ENCODE results near the gene BBIP1. TPM values are rescaled to one million over a fixed set of nuclear protein-coding genes. Genes with fewer than 3 reads are reported as not detected.

The BBIP1 gene
- total and polyA plus RNA-seq, 10 of the 15 experiments (the other 5 are each of a cell fraction or from before 2014, with no cell fraction given), result 13.8 to 40.8 (median 31.3) TPM

DNA sequence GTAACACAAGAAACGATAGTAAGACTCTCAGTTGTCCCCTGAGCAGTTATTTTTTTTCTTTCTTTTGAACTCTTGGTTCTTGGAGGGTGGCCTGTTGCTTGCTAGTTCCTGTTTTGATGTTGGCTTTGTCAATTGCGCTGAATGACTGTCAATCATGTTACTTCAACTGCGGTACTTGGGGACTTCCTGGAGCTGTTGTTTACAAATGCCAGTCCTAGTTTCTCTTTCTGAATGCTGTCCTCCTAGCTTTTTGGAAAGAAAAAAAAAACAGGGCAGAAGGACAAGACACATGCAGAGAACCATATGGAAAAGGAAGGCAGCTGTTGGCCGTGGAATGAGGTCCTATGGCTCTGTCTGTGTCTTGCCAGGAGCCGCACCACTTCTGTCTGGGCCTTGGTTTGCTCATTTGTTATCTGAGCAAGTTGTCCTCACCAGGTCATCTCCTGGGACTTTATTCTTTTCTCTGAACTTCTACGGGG, 54.3 kb downstream of the BBIP1 start:
- peak overlapping the region; percentile 80 for H3K9ac ChIP-seq (ENCODE audit: control insufficient read depth, insufficient read depth, low read length)
- BruUV-seq (replicated peaks), result no TSS peak
- peak; percentile 97 for DNase-seq (ENCODE audit: low read depth, low spot score)
- TF ChIP-seq BMI1 (IDR thresholded peaks at IDR 0.05; ENCODE audit: borderline replicate concordance) (no peak; the same call in 1 of the 2 replicates), MEF2A (IDR thresholded peaks at IDR 0.05; ENCODE audit: insufficient read depth, low read depth, low read length) (peak; percentile 32; the same call in 1 of the 2 replicates), CHD2 (IDR thresholded peaks at IDR 0.05; ENCODE audit: borderline replicate concordance, low read depth, low read length) (peak; percentile 65; the same call in 1 of the 2 replicates), SREBF2 (IDR thresholded peaks at IDR 0.05; ENCODE audit: low read length) (no peak), KLF5 (IDR thresholded peaks at IDR 0.05; ENCODE audit: partially characterized antibody) (peak; percentile 93), ZNF622 (IDR thresholded peaks at IDR 0.05) (no peak), ZNF217 (IDR thresholded peaks at IDR 0.05) (no peak), ZNF274 (IDR thresholded peaks at IDR 0.05; ENCODE audit: insufficient read depth, insufficient read length) (no peak), NFYA (IDR thresholded peaks at IDR 0.05; ENCODE audit: borderline replicate concordance, low read depth, low read length) (peak; percentile 26; the same call in 1 of the 2 replicates), MYB (IDR thresholded peaks at IDR 0.05; ENCODE audit: borderline replicate concordance, low read depth, low read length) (no peak), JUNB (IDR thresholded peaks at IDR 0.05) (no peak; the same call in 1 of the 2 replicates), TARDBP (IDR thresholded peaks at IDR 0.05; ENCODE audit: borderline replicate concordance) (no peak), RAD51 (IDR thresholded peaks at IDR 0.05) (0 out of 2 replicates have a peak, but pooled peaks have one; percentile 45), TCF3 (IDR thresholded peaks at IDR 0.05; ENCODE audit: borderline replicate concordance, insufficient read depth, low read depth, low read length) (no peak), FOXM1 (IDR thresholded peaks at IDR 0.05; ENCODE audit: low read depth, low read length) (peak; percentile 37; the same call in 1 of the 2 replicates), SMAD5 (IDR thresholded peaks at IDR 0.05; ENCODE audit: low read depth) (no peak)
- TF ChIP-seq, protein P1, sequence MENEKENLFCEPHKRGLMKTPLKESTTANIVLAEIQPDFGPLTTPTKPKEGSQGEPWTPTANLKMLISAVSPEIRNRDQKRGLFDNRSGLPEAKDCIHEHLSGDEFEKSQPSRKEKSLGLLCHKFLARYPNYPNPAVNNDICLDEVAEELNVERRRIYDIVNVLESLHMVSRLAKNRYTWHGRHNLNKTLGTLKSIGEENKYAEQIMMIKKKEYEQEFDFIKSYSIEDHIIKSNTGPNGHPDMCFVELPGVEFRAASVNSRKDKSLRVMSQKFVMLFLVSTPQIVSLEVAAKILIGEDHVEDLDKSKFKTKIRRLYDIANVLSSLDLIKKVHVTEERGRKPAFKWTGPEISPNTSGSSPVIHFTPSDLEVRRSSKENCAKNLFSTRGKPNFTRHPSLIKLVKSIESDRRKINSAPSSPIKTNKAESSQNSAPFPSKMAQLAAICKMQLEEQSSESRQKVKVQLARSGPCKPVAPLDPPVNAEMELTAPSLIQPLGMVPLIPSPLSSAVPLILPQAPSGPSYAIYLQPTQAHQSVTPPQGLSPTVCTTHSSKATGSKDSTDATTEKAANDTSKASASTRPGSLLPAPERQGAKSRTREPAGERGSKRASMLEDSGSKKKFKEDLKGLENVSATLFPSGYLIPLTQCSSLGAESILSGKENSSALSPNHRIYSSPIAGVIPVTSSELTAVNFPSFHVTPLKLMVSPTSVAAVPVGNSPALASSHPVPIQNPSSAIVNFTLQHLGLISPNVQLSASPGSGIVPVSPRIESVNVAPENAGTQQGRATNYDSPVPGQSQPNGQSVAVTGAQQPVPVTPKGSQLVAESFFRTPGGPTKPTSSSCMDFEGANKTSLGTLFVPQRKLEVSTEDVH (IDR thresholded peaks at IDR 0.05; ENCODE audit: low read depth, partially characterized antibody), result no peak
- TF ChIP-seq, protein P2, sequence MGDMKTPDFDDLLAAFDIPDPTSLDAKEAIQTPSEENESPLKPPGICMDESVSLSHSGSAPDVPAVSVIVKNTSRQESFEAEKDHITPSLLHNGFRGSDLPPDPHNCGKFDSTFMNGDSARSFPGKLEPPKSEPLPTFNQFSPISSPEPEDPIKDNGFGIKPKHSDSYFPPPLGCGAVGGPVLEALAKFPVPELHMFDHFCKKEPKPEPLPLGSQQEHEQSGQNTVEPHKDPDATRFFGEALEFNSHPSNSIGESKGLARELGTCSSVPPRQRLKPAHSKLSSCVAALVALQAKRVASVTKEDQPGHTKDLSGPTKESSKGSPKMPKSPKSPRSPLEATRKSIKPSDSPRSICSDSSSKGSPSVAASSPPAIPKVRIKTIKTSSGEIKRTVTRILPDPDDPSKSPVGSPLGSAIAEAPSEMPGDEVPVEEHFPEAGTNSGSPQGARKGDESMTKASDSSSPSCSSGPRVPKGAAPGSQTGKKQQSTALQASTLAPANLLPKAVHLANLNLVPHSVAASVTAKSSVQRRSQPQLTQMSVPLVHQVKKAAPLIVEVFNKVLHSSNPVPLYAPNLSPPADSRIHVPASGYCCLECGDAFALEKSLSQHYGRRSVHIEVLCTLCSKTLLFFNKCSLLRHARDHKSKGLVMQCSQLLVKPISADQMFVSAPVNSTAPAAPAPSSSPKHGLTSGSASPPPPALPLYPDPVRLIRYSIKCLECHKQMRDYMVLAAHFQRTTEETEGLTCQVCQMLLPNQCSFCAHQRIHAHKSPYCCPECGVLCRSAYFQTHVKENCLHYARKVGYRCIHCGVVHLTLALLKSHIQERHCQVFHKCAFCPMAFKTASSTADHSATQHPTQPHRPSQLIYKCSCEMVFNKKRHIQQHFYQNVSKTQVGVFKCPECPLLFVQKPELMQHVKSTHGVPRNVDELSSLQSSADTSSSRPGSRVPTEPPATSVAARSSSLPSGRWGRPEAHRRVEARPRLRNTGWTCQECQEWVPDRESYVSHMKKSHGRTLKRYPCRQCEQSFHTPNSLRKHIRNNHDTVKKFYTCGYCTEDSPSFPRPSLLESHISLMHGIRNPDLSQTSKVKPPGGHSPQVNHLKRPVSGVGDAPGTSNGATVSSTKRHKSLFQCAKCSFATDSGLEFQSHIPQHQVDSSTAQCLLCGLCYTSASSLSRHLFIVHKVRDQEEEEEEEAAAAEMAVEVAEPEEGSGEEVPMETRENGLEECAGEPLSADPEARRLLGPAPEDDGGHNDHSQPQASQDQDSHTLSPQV (IDR thresholded peaks at IDR 0.05), result no peak

More for the DNA sequence above, 54.3 kb downstream of the BBIP1 start:
- Histone ChIP-seq H2AFZ (ENCODE audit: control insufficient read depth, low read depth, low read length) (peak overlapping the region; percentile 43), H3K4me3 (peak overlapping the region; percentile 62; the same call in 1 of the 2 replicates), H3K9me3 (replicated peaks; ENCODE audit: control insufficient read depth, insufficient read depth, low read length) (no peaks in the 10 kb centered on the region), H3K36me3 (ENCODE audit: control insufficient read depth in 2 of 2, insufficient read depth in 2 of 2, low read length in 1 of 2) (no peaks in the 10 kb centered on the region), H3K27me3 (replicated peaks in 1 of 2; ENCODE audit: control insufficient read depth in 2 of 2, insufficient read depth in 2 of 2, low read length in 1 of 2) (no peaks in the 10 kb centered on the region), H4K20me1 (ENCODE audit: control insufficient read depth, insufficient read depth) (no peaks in the 10 kb centered on the region), H3K27ac (ENCODE audit: control insufficient read depth, insufficient read depth) (peak overlapping the region; percentile 99), H3K4me2 (ENCODE audit: control insufficient read depth, insufficient read depth) (peak overlapping the region; percentile 91), H3K79me2 (ENCODE audit: control insufficient read depth, insufficient read depth, low read length) (peaks cover 7% of the 10 kb centered on the region), H3K4me1 (ENCODE audit: control insufficient read depth, insufficient read depth, low read length) (peaks cover 93% of the 10 kb centered on the region)
- ChIA-PET RAD21 (ENCODE audit: unreplicated experiment) (interaction anchor here (0.7 to 5.3 kb wide), 15 partner anchors 9 to 104 kb away, joined by 3 to 138 read pairs (median 6); partner anchors contain the start of genes BBIP1 and SHOC2), POLR2A (interaction anchor here (0.7 to 5.2 kb wide), 21 partner anchors 12 to 560 kb away, joined by 3 to 78 read pairs (median 4); no protein-coding TSS in a partner anchor), SMC1A (ENCODE audit: uncharacterized antibody, unreplicated experiment) (interaction anchor here (0.7 to 5.1 kb wide), 21 partner anchors 8 to 368 kb away, joined by 3 to 139 read pairs (median 4); no protein-coding TSS in a partner anchor), CTCF (interaction anchor here (0.6 to 5.2 kb wide), 6 partner anchors 9 to 61 kb away, joined by 3 to 53 read pairs (median 4); no protein-coding TSS in a partner anchor)
- FAIRE-seq (peak; percentile 83), ATAC-seq (peak; percentile 61)
- intact Hi-C loops (cut with micrococcal nuclease; ENCODE audit: unreplicated experiment) (loop anchor here (1.0 to 5.0 kb wide), 3 partner anchors 21 to 787 kb away; partner anchors contain the start of genes BBIP1 and SHOC2), in situ Hi-C loops (cut with MboI) (no loop called here)
- under 1% methylated on average over 6 of the region's 6 CpGs for WGBS (ENCODE audit: insufficient coverage, insufficient replicate concordance, low lambda C conversion rate, missing lambda C conversion rate)

Data from GM12878 (cell line).